Measurements from ENCODE around the gene SCLY.
"Not testable (repeated sequence)": the region's sequence is repeated elsewhere in the genome, so short reads cannot be mapped to it uniquely, and the experiment has no call there.

The SCLY gene

DNA sequence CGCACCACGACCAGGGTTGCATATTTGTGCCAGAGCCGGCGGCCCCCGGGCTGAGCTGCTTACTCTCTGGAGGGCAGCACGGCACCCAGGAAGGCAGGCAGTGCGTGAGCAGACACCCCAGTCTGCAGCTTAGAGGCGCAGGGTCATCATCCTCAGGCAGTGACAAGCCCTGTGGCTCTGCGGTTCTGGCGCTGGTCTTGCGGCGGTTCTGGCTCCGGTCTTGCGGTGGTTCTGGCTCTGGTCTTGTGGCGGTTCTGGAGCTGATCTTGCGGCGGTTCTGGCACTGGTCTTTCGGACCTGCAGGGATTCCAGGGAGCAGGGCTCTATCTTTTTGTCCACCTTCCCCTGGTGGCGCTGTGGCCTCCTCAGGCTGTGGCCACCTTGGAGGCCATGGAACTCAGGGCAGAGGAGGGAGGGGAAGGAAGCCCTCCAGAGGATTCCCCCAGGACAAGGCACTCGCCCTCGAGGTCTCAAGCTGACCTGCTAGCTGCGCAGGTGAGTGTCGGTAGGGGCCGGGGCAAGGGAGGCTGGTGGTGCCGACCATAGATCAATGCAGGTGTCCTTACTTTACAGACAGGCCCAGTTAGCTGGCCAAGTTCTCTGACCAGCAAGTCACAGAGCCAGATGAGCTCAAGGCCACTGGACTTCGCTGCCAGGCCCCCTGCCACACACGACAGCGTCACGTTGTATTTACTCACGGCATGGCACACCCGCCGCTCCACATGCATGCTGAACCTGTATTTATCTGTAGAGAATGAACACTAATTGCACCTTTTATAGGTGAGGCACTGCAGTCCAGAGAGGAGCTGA lies 54.3 kb downstream of the SCLY start:
- no peak for DNase-seq

DNA sequence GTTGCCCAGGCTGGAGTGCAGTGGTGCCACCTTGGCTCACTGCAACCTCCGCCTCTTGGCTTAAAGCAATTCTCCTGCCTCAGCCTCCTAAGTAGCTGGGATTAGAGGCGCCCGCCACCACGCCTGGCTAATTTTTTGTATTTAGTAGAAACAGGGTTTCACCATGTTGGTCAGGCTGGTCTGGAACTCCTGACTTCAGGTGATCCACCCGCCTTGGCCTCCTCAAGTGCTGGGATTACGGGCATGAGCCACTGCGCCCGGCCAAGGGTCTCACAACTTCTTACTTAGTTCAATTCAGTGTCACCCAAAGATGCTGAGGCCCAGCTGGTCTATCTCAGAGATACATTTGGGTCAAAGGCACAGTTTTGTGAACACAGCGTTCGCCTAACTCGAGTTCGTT lies 54.9 kb downstream of the SCLY start:
- not testable (repeated sequence) for DNase-seq

DNA sequence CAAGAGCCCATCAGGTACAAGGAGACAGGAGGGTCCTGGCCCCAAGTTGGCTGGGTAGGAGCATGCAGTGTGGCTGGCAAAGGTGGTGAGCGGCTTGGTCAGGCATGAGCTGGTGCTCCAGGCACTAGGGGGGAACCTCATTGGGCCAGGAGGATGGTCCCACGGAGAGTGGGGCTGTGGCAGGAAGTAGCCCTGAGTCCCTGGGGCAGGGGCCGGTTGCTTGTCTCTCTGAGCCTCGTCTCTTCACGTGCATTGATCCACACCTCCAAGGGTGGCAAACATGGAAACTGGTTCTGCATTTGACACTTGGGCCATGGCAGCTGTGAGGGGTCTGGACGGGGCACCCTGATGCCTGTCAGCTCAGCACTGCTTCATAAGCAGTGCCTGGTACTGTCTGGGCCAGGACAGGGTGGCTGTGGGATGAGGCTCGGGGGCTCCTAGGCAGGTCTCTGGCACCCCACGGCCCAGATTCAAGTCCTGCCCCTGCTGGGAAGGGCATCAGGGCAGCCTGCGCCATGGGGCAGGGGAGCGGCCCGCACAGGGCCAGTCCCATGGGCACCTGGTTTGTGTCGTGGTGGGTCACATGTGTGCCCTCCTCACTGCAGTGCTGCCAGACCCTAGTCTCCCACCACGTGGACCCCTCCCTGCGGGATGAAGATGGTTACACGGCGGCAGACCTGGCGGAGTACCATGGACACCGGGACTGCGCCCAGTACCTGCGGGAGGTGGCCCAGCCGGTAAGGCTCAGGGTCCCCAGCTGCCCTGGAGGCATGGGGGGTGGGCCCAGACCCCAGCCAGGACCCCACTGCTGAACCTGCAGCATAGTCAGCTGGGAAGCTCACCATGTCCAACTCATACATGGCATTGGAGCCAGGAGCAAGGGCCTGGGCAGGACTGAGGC lies 55.7 kb downstream of the SCLY start:
- DNase-seq: no peak

DNA sequence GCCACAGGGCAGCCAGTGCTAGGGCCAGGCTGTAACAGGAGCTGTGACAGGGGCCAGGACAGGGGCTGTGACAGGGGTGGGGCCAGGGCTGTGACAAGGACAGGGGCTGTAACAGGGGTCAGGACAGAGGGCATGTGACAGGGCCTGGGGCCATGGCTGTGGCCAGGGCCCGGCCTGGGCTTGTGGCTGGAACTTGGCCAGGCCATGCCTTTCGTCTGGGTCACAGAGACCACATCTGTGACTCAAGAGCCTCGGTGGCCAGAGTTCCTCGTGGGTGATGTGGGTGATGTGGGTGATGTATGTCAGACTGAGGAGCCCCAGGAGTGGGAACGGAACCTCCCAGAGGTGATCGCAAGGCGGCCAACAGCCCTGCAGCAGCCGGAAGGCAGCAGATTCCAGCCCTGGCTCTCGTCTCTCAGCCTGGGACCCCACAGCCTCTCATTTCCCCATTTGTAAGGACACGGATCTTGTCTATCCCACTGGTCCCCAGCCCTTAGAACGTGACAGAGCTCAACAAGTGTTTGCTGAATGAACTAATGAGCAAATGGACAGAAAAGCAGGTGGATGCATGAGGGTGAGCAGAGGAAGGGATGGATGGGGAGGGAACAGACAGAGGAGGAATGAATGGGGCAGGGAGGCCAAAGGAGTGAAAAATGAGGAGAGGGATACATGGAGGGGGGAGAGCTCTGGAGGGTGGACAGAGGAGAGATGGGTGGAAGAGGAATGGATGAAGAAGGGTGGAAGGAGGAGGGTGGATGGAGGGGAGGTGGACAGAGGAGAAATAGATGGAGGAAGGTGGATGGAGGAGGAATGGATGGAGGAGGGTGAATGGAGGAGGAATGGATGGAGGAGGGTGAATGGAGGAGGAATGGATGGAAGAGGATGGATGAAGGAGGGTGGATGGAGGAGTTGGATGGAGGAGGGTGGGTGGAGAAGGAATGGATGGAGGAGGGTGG lies 56.7 kb downstream of the SCLY start:
- DNase-seq: no peak

DNA sequence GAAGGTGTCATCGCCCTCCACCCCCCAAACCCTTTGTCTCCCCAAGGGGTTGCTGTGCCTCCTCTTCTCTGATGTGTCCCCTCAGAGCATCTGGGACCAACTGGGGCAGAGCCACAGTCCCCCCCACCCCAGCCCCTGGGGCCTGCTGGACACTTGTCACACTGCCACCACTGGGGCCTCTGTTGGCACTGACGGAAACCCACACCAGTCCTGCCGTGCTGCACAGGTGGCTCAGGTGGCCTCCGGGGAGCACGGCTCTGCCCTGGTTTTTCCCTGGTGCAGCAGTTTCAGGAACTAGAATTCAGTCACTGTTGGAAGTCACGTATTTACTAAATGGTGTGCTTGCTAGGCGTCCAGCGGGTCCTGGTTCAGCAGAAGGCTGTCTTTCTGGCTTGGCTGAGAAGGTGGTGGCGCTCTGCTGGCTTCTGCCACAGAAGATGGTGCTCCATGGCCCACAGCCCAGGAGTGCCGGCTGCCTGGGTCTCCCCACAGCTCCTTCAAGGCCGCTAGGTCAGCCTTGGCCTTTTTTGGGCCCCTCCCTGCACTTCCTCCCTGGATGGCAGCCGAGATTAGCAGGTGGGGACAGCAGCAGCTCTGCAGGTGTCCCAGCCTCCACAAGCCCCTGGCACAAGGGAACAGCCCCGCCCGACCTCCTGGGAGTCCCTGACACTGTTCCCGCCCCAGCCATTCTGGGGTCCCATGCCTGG lies 59.1 kb downstream of the SCLY start:
- DNase-seq: no peak

DNA sequence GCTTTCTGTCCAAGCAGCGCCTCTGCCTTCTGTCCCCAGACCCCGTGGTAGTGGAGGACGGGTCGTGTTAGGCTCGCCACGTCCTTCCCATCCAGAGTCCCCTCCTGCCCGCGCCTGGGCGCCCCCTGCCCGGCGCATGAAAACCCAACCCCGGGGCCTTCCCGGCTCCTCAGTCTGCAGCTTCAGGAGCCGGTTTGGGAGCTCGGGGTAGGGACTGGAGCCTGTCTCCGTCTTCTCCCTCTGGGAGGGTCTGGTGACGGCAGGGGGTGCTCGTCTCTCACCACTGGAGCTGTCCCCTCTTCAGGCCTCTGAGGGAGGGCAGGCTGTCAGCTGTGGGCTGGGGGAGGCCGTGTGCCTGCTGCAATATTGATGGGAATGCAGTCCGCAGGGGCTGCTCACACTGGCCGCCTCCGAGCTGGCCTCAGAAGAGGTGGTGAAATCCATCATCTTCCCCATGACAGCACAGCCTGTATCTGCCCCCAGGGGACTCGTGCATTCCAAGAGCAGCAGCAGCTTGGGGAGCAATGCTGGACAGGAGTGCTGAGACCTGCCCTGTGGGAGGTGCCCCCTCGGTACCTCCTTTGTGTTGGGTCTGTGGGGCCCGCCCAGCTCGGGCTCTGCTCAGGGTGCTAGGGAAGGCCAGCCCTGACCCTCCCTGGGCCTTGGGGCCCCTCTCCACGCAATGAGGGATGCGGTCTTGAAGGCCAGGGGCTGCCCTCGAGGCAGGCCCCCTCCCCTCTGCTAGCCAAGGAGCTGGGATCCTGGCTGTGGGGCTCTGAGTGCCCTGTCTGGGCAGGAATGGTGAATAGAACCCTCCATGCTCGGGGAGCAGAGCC lies 59.9 kb downstream of the SCLY start:
- no peak for DNase-seq

DNA sequence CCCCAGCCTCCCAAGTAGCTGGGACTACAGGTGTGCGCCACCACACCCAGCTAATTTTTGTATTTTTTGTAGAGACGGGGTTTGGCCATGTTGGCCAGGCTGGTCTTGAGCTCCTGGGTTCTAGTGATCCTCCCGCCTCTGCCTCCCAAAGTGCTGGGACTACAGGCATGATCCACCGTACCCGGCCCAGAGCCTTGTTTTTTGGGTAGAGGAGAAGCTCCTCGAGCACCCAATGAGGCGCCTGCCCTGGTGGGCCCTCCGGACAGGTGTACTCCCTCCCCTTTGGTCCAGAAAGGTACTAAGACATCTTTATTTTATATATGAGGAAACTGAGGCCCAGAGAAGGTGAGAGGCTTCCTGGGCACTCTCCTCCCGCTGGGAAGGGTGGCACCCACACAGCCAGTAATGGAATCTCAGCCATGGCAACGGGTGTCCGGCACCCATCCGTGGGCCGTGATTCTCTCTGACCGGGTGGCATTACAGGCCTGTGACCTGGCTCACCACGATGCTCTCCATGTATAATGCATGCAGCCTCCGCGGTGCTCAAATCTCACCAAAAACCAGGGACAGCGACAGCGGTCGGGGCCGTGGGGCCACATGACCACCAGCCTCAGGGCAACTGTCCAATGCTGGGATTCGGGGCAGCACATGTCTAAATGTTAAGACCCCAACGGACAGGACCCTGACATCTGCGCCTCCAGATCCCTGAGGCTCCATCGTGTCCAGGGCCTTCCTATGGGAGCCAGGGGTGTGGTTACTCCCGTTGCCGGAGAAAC lies 60.9 kb downstream of the SCLY start:
- DNase-seq: no peak

DNA sequence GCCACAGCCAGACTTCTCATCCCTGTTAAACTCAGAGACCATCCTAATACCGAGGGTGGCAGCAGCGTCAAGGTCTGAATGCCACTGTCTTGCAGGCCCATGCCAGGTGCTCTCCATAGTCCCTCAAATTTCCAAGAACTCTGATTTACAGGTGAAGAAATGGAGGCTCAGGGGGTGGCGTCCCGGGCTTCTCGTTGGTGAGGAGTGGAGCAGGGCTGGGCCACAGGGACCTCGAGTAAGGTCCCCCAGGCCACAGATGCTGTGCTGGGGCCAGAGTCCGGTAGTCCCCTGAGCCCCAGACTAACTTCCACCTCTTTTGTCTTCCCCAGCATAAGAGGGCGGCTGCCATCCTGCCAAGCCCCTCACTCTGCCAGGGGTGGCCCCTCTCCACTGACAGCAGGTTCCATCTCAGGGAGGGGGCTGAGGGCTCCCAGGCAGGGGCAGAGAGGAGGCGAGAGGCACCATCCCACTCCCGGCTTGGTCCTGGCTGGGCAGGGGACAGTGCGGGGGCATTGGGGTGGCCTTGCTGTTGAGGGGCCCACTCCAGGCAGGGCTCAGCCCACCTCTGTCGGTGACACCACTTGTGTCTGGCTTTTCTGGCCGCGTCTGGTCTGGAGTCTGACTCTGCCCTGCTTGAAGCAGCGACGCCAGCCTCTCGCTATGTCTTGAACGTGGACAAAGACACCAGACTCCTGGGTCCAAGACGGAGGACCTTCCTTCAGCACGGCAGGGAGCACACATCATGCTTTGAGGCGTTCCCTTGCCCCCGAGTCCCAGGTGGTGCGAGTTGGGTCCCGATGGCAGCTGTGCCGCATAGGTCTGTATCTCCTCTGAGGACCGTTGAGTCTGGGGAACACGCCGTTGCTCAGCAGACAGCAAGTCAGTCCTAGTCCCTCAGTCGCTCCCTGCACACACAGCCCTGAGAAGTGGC lies 61.8 kb downstream of the SCLY start:
- no peak for DNase-seq

DNA sequence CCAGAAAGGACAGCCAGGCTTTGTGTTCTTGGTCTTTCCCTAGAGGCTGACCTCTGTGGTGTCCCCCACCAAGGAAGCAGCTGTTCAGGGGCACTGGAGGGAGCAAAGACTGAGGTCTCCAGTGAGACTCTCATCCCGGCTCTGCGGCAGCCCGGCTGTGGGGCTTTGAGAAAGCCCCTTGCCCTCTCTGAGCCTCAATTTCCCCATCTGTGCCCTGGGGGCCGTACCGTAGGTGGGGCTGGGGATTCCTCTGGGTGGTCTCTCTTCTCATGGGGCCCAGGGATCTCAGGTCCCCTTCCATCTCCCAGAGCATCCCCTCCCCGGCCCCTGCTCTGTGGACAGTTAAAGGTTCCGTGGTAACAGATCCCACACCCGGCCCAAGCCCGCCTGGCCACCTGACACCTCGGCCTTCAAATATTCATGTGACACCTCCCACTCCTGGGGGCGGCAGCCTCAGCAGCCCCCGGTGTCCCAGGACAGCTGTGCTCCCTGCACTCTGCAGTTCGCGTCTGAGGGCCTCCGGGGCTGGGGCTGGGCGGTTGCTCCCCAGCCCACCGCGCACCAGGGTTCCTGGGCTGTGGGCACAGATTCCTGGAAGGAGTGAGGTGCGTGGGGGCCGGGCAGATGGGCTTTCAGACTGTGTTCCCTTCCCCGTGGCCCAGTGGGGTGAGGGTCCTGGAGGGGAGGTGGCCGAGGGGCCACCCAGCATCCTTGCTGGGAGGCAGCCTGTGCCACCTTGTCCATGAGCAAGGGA lies 62.6 kb downstream of the SCLY start:
- DNase-seq: no peak

DNA sequence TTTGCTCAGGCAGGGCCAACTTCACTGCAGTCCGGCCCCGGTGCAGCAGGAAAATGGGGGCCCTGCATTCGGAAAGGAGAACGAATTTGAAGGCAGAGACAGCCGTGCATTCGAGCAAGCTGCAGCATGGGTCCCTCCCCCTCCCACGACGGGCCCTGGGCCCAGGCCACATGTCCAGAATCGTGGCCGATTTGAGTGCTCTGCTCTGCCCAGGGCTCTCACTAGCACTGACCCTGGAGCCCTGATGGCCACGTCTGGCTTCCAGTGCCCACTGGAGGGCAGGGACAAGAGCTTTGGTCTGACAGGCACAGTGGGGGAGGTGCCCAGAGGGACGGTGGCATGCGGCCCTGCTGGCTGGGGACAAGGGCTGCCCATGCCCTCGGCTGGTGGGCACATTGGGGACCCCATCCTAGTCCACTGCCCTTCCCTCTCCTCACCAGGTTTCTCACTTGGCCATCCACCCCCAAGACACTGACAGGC lies 63.2 kb downstream of the SCLY start:
- no peak for DNase-seq

DNA sequence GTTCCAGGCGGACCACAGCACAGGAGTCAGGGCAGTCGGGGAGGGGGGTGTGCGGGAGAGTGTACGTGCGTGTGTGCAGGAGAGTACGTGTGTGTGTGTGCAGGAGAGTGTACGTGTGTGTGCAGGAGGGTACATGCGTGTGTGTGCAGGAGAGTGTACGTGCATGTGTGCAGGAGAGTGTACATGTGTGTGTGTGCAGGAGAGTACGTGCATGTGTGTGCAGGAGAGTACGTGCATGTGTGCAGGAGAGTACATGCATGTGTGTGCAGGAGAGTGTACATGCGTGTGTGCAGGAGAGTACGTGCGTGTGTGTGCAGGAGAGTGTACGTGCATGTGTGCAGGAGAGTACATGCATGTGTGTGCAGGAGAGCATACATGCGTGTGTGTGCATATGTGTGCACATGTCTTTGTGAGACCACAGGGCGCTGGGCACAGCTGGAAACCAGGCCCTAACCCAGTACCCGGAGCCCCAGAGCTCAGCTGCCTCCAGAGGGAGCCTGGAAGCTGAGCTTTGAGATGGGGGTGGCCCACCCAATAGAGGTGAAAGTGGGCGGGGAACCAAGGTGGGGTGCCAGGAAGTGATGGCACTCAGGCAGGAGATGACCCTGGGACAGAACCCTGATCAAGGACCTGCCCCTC lies 63.8 kb downstream of the SCLY start:
- DNase-seq: no peak

DNA sequence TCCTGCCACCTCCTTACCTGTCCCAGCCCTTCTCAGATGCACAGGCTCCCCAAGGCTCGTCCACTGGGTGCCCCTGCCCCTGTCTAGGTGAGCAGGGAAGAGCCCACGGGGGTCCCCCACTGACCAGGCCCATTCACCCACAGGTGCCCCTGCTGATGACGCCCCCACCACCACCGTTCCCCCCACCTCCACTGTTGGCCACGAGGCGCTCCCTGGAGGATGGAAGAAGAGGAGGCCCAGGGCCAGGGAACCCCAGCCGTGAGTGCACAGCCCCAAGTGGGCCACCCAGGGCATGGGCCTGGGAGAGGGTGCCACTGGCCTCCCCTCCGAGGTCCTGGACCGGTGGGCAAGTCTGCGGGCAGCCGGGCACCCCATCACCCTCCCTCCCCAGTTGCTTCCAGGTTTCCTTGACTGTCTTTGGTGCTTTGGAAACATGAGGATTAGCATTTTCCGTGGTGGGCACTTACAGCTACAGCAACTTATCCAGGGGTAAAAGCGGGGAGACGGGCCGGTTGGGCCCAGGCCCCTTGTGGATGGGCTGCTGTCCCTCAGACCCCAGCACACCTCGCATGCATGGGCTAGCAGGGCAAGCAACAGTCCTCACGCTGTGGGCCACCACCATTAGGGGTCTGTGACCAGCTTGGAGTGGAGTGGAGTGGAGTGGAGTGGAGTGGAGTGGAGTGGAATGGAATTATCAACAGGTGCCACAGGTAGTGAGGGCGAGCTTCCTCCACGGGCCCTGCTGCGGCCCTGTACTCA lies 64.5 kb downstream of the SCLY start:
- no peak for DNase-seq

DNA sequence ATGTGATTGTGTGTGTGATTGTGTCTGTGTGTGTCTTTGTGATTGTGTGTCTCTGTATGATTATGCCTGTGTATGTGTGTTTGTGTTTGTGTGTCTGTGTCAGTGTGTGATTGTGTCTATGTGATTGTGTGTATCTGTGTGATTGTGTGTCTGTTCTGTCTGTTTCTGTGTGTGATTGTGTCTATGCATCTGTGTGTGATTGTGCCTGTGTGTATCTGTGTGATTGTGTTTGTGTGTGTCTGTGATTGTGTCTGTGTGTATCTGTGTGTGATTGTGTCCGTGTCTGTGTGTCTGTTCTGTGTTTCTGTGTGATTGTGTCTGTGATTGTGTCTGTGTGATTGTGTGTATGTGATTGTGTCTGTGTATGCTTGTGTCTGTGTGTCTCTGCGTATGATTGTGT lies 65.5 kb downstream of the SCLY start:
- DNase-seq: no peak

DNA sequence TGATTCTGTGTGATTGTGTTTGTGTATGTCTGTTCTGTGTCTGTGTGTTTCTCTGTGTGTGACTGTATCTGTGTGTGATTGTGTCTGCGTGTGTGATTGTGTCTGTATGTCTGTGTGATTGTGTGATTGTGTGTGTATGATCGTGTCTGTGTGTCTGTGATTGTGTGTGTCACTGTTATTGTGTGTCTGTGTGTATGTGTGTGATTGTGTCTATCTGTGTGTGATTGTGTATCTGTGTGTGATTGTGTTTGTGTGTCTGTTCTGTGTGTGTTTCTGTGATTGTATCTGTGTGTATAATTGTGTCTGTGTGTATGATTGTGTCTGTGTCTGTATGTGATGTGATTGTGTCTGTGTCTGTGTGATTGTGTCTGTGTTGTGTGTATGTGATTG lies 66.0 kb downstream of the SCLY start:
- DNase-seq: no peak

DNA sequence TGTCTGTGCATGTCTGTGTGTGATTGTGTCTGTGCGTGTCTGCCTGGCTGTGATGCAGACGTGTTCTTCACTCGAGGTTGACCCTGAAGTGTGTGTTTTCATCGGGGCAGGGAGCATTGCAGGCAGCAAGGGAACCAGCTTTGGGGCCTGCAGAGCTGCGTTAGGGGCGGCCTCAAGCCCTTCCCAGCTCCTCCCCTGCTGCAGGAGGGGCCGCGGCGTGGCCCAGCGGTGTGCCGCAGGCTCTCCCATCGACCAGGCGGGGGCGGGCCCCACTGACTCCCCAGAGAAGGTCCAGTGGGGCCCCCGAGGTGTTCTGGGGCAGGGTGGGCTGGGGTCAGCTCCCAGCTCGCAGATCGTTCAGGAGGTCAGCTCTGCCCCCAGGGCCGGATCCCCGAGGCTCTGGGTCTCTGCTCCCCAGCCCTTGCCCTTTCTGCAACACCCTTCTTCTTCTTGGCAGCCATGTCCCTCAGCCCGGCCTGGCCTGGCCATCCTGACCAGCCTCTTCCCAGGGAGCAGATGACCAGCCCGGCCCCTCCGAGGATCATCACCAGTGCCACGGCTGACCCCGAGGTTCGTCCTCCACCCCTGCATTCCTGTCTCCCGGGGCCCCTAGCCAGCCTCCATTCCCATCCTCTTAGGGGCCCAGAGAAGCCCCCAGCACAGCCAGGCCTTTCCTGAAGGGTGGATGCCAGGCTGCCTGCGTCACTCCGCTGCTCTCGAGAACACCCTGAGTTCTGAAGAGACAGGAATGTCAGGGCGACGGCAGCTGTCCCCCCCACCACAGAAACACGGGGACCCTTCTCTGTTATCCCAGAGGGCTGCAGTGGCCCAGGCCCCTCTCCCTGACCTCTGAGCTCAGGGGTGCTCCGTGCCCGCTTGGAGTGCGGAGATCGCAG lies 66.6 kb downstream of the SCLY start:
- DNase-seq: no peak

DNA sequence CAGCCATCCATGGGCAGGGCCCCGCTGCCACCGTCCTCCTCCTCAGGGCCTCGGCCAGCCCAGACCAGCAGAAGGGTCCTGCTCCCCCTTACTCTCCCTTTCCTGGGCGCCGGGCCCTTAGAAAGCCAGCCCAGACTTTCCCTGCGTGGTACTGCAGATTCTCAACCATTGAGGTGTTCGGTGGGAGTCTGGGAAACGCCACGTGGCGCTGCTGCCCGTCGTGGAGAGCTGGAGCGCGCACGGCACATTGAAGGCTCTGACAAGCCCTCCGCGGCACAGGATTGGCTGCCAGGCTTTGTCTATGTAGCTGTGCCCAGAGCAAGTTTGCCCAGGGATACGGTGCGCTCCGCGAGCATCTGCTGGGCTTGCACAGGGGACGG lies 67.2 kb downstream of the SCLY start:
- DNase-seq: no peak

All from activated CD4-positive, CD25-positive, alpha-beta regulatory T cell treated with anti-CD3 and anti-CD28 coated beads, Interleukin-2, amount 50 U/mL, for 72 hours (primary cell).